NCI-H187 (cell line): Measurements from ENCODE around the gene PSMA2.
"Not testable (repeated sequence)": the region's sequence is repeated elsewhere in the genome, so short reads cannot be mapped to it uniquely, and the experiment has no call there.

Source experiments
- DNase-seq, 2 experiments: peaks; one replicate each; lab custom pipeline; 2025; lab: John Stamatoyannopoulos, UW

The PSMA2 gene

GRCh38 chr7:42906181-42906580 is 25.8 kb downstream of the PSMA2 start:
- DNase-seq = no peak

DNA sequence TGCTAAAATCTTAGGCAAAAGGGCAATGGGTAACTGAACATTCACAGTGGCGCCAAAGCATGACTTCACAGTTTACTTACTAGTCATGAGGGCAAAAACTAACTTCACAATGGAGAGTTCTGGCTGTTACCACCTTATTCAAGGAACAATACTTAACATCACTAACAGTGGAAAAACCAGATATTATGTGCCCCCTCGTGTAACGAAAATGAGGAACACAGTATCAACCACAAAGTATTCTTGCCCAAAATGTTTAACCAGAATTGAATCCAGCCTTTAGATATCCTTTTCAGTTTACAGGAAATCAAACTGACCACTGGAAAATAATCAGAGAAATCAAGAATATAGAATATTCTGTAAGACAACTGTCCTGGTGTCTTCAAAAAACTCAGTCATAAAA is 29.6 kb downstream of the PSMA2 start:
- no peak for DNase-seq

- DNase-seq = no peak
Observed at GRCh38 chr7:42900842-42901241, 31.1 kb downstream of the PSMA2 start.

DNA sequence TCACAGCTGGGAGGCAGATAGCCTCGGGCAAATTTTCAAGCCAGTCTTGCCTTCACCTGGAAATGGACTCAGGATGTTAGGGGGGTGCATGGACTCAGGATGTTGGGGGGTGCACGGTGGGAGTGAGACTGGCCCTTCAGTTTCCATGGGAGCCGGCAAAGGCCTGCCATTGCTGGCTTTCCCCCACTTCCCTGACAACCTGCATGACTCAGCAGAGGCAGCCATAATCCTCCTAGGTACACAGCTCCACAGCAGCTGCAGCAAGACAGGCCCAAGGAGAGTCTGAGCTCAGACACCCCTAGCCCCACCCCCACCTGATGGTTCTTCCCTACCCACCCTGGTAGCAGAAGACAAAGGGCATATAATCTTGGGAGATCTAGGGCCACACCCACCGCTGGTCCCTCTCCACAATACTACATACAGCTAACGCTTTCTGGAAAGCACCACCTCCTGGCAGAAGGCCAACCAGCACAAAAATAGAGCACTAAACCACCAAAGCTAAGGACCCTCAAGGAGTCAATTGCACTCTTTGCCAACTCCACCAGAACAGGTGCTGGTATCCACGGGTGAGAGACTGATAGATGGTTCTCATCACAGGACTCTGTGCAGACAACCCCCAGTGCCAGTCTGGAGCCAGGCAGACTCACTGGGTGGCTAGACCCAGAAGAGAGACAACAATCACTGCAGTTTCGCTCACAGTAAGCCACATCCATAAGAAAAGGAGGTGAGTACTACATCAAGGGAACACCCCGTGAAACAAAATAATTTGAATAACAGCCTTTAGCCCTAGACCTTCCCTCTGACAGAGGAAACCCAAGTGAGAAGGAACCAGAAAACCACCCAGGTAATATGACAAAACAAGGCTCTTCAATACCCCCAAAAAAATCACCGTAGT is 38.4 kb downstream of the PSMA2 start:
- peak; percentile 91 for DNase-seq

DNA sequence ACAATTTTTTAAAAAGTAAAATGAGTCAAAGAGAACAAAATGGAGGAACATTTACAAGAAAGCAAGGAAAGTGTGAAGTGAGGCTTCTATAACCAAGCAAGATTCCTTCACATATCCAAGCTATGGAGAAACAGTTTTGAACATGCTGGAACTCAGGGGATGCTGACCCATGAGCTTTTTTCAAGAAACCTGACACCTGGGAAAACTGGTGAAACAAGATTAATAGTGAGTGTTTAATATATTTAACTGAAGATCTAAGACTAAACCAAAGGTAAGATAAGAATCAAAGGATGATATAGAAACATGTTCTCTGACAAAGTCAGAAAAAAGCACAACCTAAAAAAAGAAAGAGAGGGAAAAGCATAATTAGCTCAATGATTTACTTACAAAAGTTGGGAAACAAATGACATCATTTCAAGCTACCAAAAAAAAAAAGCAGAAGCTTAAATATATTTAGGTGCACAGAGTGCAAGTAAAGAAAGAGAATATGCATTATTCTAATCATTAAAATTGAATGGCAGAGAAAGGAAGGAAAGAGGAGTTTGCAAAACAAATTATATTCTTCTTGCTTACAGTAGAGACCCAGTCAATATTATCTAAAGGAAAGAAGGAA is 45.0 kb downstream of the PSMA2 start:
- DNase-seq = no peak

GRCh38 chr7:42886129-42886528 is 45.8 kb downstream of the PSMA2 start:
- no peak for DNase-seq

DNA sequence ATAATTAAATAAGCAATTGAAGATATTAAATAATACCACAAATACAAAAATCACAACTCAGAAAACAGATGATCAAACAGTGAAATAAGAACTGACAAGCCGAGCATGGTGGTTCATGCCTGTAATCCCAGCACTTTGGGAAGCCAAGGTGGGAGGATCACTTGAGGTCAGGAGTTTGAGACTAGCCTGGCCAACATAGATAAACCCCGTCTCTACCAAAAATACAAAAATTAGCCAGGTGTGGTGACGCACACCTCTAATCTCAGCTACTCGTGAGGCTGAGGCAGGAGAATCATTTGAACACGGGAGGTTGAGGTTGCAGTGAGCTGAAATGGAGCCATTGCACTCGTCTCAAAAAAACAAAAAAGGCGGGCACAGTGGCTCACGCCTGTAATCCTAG is 46.8 kb downstream of the PSMA2 start:
- DNase-seq = not testable (repeated sequence)

- no peak for DNase-seq
Observed at GRCh38 chr7:42883950-42884349, 48.0 kb downstream of the PSMA2 start.

DNA sequence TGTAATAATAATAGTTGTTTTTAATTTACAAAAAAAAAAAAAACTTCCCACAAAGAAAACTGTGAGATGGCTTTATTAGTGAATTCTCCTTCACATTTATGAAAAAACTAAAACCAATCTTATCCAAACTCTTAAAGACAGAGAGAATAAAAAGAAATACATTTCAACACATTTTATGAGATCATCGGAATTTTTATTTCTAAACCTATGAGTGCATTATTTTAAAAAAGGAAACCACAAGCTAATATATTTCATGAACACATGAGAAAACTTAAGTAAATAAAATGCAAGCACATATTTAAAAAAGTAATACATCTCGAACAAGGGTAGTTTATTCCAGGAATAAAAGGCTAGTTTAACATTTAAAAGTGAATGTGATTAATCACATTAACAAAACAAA is 51.6 kb downstream of the PSMA2 start:
- DNase-seq = no peak

- no peak for DNase-seq
Observed at GRCh38 chr7:42878303-42878702, 53.7 kb downstream of the PSMA2 start.

DNA sequence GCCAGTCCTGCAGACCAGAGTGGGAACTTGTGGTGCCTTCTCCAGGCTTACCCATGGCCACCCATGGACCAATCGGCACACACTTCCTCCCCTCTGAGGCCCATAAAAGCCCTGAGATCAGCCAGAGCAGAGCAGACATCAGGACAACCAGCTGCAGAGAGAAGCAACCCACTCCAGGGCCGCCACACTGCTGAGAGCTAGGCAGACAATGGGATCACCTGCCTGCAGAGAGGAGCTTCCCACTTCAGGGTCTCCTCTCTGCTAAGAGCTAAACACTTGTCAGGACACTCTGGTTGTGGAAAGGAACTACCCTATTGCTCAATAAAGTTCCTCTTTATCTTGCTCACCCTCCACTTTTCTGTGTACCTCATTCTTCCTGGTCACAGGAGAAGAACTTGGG is 54.1 kb downstream of the PSMA2 start:
- no peak for DNase-seq

- peak in 1 of 2 experiments; percentile 8 for DNase-seq
Observed at GRCh38 chr7:42876182-42877068, 55.5 kb downstream of the PSMA2 start.

DNA sequence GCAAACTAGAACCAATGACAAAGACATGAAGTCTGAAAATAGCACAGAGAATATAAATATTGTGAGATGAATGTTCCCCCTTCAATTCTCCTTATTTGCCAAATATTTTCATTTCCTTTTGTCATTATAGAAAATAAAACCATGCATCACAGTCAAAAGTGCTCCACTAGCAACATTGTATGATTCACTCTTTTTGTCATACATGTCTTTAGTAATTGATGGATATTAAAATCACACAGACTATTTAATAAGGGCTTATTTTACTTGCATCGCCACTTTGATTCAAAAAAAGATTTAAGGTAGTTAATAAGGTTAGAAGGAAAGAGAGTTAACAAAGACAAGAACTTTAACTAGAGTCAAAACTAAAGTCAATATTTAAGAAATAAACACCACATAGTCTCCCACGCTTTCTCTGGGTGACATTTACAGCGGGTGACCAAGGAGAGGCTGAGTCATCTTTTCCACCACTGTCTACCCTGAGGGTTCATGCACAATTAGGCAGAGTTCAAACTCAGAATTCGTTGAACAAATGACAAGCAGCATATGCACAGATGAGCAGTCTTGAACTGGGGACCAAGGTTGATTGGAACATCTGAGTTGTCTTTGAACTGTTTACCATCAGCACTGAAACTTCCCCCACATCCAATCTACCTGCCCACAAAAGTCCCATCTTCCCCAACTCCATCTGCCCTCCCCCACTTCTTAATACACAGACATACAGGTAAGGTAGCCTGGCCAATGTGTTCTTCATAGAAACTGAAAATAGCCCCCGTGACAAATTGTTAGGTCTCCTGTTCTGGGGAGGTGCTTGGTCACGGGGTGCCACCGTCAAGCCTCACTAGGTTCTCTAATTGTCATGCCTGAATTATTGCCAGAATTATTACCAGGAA is 62.6 kb downstream of the PSMA2 start:
- no peak for DNase-seq

DNA sequence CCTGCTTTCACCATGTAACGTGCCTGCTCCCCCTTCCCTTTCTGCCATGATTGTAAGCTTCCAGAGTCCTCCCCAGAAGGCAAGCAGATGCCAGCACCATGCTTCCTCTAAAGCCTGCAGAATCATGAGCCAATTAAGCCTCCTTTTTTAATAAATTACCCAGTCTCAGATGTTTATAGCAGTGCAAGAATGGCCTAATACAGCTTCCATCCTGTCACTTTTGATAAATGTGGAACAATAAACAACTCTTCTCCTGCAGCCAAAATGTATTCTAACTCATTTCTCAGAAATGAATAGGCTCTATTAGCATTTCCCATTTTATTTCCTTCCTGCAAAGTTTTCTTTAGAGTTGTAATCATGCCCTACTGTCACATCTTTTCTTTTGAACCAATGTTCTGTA is 63.5 kb downstream of the PSMA2 start:
- DNase-seq = no peak
